Measurements from ENCODE around the gene S100A4.

The S100A4 gene

DNA sequence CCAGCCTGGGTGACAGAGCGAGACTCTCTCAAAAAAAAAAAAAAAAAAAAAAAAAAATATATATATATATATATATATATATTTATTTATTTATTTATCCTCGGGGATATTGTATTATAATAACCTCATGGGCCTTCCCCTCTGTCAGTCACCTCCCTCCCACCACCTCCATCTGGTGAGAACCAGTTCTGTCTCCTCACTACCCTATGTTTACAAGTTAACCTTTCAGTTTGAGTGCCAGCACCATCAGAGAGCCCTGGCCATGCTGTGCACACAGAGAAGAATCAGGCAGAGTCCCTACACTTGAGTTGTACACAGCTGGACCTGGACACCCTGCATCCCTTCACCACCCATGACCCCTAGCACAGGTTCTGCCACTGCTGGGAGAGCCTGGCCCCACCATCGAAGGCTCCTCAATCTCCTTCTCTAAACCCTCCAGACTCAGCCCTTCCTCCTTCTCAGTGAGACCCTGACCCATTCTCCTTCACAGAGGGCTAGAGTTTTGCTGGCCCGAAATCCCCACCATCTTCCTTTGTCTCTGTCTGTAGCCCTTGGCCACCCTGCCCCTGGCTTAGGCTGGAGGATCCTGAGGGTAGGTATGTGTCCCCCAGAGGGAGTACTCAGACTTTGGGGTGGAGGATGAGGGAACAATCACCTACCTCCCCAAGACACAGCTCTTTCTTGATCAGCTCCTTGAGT lies 6.1 kb downstream of the S100A4 start:
- no peak for DNase-seq (ENCODE audit: extremely low spot score)
- POLR2A ChIA-PET = no interaction called here
- TF ChIP-seq, protein P1, sequence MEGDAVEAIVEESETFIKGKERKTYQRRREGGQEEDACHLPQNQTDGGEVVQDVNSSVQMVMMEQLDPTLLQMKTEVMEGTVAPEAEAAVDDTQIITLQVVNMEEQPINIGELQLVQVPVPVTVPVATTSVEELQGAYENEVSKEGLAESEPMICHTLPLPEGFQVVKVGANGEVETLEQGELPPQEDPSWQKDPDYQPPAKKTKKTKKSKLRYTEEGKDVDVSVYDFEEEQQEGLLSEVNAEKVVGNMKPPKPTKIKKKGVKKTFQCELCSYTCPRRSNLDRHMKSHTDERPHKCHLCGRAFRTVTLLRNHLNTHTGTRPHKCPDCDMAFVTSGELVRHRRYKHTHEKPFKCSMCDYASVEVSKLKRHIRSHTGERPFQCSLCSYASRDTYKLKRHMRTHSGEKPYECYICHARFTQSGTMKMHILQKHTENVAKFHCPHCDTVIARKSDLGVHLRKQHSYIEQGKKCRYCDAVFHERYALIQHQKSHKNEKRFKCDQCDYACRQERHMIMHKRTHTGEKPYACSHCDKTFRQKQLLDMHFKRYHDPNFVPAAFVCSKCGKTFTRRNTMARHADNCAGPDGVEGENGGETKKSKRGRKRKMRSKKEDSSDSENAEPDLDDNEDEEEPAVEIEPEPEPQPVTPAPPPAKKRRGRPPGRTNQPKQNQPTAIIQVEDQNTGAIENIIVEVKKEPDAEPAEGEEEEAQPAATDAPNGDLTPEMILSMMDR (IDR thresholded peaks at IDR 0.05; ENCODE audit: control extremely low read depth, extremely low read depth, low read depth, missing control alignments) = no peak
- CTCF ChIA-PET = interaction anchor here (1.2 to 2.1 kb wide), 7 partner anchors 12 to 88 kb away, joined by 3 to 8 read pairs (median 6); partner anchors contain the start of genes S100A1 and S100A13

GRCh38 chr1:153538315-153538821 lies 7.2 kb downstream of the S100A4 start:
- ChIA-PET POLR2A (no interaction called here), CTCF (interaction anchor here (1.0 to 1.2 kb wide), 3 partner anchors 10 to 28 kb away, joined by 3 to 4 read pairs (median 4); no protein-coding TSS in a partner anchor)
- TF ChIP-seq, protein P1 (IDR thresholded peaks at IDR 0.05; ENCODE audit: control extremely low read depth, extremely low read depth, low read depth, missing control alignments) = no peak
- no peak for DNase-seq (ENCODE audit: extremely low spot score)

DNA sequence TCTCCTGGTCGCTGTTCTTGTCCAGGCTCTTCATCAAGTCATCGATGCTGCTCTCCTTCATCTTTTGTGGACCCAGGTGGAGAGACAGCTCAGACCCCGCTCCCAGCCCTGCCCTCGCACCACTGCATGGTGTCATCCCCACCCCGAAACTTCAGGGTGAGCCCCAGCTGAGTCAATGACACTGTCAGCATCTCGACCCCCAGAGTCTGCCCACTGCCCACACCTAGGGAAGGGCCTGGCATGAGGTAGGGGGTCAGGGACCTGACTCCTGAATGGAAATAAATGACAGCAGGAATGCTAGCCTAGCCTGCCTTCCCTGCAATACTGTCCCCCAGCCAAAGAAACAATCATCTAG lies 8.3 kb downstream of the S100A4 start:
- TF ChIP-seq, protein P1 (IDR thresholded peaks at IDR 0.05; ENCODE audit: control extremely low read depth, extremely low read depth, low read depth, missing control alignments) = no peak
- ChIA-PET CTCF (interaction anchor here (0.9 to 8.8 kb wide), 4 partner anchors 15 to 78 kb away, joined by 3 to 126 read pairs (median 4); no protein-coding TSS in a partner anchor), POLR2A (no interaction called here)
- no peak for DNase-seq (ENCODE audit: extremely low spot score)

DNA sequence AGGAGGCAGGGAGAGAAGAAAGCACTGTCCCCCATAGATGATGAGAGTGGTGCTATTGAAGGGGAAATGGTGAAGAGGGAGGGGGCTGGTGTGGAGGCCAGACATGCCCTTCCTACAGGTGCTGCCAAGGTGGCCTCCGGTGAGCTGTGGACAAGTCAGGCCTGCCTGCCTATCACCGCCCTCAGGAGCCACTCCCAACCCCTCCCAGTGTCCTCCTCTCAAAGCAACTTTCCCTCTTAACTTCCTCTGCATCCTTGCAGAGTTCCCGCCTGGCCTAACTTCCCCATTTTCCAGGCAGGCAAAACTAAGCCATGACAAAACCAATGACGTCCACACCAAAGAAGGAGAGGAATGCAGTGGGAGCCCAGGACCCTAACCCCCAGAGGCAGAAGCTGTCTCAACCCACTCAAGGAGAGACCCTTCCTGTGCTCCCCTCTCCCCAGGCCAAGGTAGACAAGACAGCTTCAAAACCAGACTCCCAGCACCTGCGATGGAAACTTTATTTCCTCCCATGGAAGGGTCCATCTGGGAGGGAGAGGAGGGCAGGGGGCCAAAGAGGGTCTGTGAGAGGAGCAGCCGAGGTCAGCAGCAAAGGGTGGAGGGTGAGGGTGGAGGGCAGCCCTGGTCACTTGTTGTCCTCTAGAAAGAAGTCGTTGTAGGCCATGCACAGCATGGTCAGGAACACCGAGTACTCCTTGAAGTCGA lies 8.8 kb downstream of the S100A4 start:
- CTCF ChIA-PET = interaction anchor here (0.9 to 8.8 kb wide), 3 partner anchors 26 to 79 kb away, joined by 3 to 126 read pairs (median 3); no protein-coding TSS in a partner anchor
- POLR2A ChIA-PET = no interaction called here
- TF ChIP-seq, protein P1 (IDR thresholded peaks at IDR 0.05; ENCODE audit: control extremely low read depth, extremely low read depth, low read depth, missing control alignments) = no peak
- no peak for DNase-seq (ENCODE audit: extremely low spot score)

DNA sequence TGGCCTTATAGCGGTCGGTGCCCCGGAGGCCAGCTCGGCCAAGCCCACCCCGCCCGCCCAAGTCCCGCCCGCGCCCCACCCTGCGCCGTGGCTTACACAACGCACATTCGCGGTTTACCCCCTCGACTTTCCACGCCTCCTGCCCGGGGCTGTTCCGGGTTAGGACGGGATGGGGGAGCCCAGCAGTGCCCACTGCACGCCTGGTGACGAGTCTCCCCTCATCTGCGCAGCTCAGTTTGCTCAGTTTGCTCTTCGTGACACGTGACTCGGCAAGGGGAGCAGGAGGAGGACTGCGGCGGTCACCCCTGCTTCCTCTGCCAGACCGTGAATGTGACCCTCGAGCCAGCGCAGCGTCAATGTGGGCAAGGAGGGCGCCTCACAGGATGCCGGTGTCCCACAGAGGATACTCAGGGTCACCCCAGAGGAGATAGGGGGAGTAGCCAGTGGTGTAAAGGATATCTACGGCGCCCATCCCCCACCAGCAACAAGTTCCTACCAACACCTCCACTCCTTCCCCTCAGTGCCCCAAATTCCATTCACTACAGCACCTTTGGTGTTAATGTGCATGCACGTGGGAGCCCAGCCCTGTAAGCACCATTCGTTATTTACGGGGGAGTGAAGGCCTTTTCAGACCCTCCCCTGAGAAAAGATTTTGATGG lies 9.5 kb downstream of the S100A4 start:
- TF ChIP-seq, protein P1 (IDR thresholded peaks at IDR 0.05; ENCODE audit: control extremely low read depth, extremely low read depth, low read depth, missing control alignments) = no peak
- ChIA-PET POLR2A (interaction anchor here (1.3 kb wide), 1 partner anchor 454 kb away, joined by 5 read pairs; the partner anchor contains the start of gene RPS27), CTCF (interaction anchor here (0.9 to 8.8 kb wide), 10 partner anchors 9 to 451 kb away, joined by 3 to 126 read pairs (median 7); partner anchors contain the start of genes S100A13, S100A2, S100A3 and S100A4)
- peak; percentile 55 for DNase-seq (ENCODE audit: extremely low spot score)
